GM12865 (cell line): ENCODE results near the gene GRID1.

Experiments
- DNase-seq: peaks from one replicate; pipeline ENCODE4 v3.0.0; 2010; ENCODE audit warnings: low read depth
- H3K4me3 ChIP-seq: 2 replicates; pipeline ENCODE4 v1.5.1; 2011; ENCODE audit warnings: mild to moderate bottlenecking, low read depth, low read length, control low read depth
- TF ChIP-seq, protein P1 (sequence below): IDR thresholded peaks from 2 replicates; pipeline ENCODE4 v1.5.1; 2011; ENCODE audit warnings: low read length, control low read depth, low read depth, inconsistent platforms; ENCODE audit not compliant: insufficient read depth; ENCODE audit errors: missing control alignments

The GRID1 gene

GRCh38 chr10:86253091-86254072 lies 113.2 kb downstream of the GRID1 start:
- no peak overlapping the region for H3K4me3 ChIP-seq
- DNase-seq: no peak
- TF ChIP-seq, protein P1, sequence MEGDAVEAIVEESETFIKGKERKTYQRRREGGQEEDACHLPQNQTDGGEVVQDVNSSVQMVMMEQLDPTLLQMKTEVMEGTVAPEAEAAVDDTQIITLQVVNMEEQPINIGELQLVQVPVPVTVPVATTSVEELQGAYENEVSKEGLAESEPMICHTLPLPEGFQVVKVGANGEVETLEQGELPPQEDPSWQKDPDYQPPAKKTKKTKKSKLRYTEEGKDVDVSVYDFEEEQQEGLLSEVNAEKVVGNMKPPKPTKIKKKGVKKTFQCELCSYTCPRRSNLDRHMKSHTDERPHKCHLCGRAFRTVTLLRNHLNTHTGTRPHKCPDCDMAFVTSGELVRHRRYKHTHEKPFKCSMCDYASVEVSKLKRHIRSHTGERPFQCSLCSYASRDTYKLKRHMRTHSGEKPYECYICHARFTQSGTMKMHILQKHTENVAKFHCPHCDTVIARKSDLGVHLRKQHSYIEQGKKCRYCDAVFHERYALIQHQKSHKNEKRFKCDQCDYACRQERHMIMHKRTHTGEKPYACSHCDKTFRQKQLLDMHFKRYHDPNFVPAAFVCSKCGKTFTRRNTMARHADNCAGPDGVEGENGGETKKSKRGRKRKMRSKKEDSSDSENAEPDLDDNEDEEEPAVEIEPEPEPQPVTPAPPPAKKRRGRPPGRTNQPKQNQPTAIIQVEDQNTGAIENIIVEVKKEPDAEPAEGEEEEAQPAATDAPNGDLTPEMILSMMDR: no peak

- DNase-seq: no peak
- TF ChIP-seq, protein P1: no peak
- H3K4me3 ChIP-seq: no peak overlapping the region
These were observed 114.0 kb downstream of the GRID1 start for GRCh38 chr10:86252556-86252955.

DNA sequence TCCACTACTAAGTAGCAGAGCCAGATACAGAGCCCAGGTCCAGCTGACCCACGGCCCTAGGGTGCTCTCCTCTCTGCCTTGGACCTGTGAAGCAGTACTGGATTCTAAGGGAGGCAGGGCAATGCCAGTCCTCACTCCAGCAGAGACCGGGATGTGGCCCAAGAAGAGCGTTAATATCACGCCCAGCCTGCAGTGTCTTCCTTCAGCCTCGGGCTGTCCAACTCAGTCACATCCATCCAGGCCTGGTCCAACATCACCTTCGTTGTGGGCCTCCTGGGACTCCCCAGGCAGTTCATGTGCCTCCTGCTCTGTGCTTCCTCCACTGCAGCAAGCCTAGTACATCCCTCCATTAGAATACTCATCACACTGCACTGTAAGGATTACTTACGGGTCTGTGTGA lies 114.5 kb downstream of the GRID1 start:
- H3K4me3 ChIP-seq: no peak overlapping the region
- DNase-seq: no peak
- TF ChIP-seq, protein P1: no peak

DNA sequence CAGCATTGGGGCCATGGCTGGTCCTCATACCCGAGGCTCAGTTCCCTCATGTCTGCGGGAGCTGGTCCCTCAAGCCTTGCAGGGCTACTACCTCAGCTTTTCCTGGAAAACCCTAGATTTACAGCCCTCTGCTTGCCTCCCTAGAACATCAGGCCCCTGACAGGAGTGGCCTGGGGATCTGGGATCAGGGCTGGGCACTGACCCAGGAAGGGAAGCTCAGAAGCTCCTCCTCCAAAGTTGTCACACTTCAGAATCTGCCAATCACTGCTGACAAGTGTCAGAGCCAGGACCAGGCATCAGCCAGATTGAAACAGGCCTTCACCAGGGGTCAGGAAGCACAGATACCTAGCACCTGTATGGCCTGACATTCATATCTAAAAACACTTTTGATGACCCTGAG lies 115.2 kb downstream of the GRID1 start:
- TF ChIP-seq, protein P1: no peak
- H3K4me3 ChIP-seq: no peak overlapping the region
- no peak for DNase-seq

DNA sequence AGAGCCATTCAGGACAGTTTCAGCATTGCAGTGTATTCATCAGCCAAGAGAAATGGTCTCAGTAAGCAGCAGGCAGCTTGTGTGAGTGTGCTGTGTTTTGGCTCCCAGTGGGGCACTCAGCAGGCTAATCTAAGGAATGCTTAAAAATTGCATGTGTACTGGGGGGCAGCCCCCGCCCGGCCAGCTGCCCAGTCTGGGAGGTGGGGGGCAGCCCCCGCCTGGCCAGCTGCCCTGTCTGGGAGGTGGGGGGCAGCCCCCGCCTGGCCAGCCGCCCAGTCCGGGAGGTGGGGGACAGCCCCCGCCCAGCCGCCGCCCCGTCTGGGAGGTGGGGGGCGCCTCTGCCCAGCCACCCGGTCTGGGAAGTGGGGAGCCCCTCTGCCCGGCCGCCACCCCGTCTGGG lies 116.2 kb downstream of the GRID1 start:
- TF ChIP-seq, protein P1: no peak
- no peak for DNase-seq
- no peak overlapping the region for H3K4me3 ChIP-seq

DNA sequence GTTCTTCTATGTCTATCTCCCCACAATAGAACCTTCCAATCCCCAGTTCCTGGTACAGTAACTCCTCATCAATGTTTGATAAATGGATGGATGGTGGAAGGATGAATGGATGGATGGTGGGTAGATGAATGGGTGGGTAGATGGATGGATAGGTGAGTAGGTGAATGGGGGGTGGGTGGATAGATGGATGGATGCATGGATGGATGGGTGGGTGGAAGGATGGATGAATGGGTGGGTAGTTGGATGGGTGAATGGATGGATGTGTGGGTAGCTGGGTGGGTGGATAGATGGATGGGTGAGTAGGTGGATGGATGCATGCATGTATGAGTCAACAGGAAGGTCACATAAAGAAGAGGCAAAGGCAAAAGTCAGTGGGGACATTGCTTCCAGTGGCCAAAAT lies 116.8 kb downstream of the GRID1 start:
- TF ChIP-seq, protein P1: no peak
- H3K4me3 ChIP-seq: no peak overlapping the region

More for the DNA sequence above, 116.8 kb downstream of the GRID1 start:
- DNase-seq: no peak
